ENCODE data around the gene LTB4R2.
"Not testable (repeated sequence)": the region's sequence is repeated elsewhere in the genome, so short reads cannot be mapped to it uniquely, and the experiment has no call there.

LTB4R2 gene

GRCh38 chr14:24321212-24321975 lies 11.5 kb downstream of the LTB4R2 start:
- no peak for DNase-seq

- no peak for DNase-seq
Observed at GRCh38 chr14:24322672-24323071, 12.7 kb downstream of the LTB4R2 start.

- no peak for DNase-seq
Observed at GRCh38 chr14:24323341-24323740, 13.4 kb downstream of the LTB4R2 start.

- DNase-seq: no peak
Observed at GRCh38 chr14:24324024-24324423, 14.1 kb downstream of the LTB4R2 start.

DNA sequence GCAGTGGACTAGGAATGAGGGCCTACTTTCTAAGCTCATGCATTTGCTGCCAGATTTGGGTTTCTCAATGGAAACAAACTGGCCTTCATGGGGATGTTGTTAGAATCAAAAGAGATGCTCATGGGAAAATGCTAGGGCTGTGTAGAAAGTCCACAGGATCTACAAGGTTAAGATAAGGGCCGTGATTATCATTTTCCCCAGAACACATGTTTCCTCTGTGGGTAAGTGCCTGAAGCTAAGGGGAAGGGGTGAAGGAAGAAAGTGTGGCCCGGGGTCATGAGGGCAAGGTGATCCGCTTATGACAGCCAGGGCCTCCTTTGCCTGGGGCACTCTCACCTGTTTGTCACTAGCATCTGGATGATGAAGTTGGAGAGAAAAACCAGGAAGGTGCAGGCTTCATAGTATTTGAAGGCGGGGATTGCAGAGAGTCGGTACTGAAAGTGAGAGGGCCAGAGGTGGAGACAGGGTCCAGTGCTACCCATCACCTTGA lies 15.1 kb downstream of the LTB4R2 start:
- DNase-seq: no peak

DNA sequence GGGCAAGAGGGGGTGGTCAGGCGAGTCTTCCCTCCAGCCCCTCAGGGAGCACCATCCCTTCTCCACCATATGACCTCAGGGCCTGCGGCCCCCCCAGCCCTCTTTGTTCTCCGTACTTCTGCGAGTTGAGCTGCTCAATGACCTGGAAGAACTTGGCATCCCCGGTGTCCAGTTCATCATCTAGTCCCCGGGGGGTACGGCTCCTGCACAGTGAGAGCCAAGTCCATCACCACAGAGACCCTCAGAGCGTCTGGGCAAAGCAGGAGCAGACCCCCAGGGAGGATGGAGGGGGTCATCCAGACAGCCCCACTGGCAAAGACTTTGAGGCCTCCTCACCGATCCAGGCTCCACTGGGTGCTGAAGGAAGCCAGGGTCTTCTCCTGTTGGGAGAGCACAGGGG lies 16.0 kb downstream of the LTB4R2 start:
- no peak for DNase-seq

GRCh38 chr14:24327303-24327702 lies 17.4 kb downstream of the LTB4R2 start:
- no peak for DNase-seq

DNA sequence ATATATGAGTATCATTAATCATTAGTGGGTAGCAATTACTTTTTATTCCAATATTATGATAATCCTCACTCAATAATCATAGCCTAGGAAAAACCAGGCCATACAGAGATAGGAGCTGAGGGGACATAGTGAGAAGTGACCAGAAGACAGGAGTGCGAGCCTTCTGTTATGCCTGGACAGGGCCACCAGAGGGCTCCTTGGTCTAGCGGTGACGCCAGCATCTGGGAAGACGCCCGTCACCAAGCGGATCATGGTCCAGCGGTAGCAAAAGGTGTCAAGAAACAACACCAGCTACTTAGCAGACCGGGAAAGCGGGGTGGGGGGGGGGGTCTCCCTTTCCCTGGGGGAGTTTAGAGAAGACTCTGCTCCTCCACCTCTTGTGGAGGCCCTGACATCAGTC lies 18.0 kb downstream of the LTB4R2 start:
- not testable (repeated sequence) for DNase-seq

DNA sequence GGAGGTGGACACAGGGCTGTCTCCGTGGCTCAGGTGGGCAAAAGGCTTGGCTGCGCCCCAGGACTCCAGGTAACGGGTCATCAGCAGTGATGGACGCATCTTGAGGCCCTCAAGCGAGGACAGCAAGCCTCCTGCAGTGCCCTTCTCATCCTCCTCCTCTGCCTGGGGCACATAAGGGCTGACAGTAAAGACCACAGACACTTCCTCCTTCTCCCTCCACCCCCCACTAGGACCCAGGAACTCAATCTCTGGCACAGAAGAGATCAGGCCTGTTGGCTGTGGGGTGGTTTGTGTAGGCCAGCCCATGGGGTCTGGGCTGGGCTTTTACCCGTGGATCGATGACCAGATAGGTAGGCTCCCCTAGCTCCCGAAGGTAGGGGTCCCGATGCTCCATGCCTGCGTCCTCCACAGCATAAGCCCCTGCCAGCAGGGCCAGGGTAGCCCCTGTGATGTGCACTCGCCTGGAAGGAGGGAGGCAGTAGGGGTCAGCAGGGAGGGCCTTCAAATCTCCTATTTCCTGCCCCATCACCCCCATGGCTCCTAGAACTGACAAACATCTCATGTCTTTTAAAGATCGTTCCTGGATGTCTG lies 19.2 kb downstream of the LTB4R2 start:
- DNase-seq: no peak

DNA sequence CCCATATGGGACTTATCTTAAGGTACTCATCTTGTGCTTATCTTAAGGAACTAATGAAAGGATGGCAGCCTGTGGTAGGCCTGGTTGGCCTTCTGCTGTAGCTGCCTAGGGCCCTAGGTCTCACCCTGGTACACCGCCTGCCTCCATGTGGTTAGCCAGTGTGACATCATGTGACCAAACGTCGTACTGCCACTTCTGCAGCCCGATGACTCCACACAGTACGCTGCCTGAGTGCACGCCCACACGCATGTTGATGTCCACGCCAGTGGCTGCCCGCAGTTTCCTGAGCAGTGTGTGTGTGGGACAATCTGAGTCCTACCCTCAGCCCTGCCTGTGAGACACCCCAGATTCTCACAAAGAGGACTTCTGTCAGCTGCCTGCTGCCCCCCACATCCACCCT lies 19.8 kb downstream of the LTB4R2 start:
- DNase-seq: no peak

DNA sequence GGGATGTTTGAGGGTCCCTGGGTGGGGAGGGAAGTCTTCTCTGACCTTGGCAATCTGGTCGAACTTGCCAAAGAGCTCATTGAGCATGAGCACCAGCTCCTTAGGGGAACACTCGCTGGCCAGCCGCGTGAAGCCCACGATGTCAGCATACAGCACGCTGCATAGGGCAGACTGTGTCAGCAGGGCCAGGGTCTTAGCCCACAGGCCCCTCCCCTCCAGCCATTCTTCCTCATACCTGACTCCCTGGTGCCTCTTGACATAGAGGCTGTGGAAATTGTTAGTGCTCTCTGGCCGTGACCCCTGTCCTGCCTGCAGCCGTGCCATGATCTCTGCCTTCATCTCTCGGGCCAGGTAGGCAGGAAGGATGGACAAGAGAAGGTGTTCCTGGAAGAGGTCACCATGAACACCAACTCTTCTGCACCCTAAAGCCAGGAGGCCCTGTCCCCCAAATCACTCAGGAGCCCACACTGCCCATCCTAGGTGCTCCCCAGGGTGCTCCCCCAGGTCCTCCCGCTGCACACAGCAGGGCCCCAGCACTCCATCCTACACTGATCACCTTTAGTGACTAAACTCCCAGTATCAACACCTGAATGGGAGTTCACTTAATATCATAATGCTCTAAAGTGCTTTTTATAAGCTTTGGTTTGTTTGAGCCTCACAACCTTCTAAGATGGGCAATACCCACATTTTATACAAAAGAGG lies 21.2 kb downstream of the LTB4R2 start:
- no peak for DNase-seq

- DNase-seq: no peak
Observed at GRCh38 chr14:24331731-24332267, 21.9 kb downstream of the LTB4R2 start.

- DNase-seq: peak; percentile 49
Observed at GRCh38 chr14:24332268-24332993, 22.5 kb downstream of the LTB4R2 start.

DNA sequence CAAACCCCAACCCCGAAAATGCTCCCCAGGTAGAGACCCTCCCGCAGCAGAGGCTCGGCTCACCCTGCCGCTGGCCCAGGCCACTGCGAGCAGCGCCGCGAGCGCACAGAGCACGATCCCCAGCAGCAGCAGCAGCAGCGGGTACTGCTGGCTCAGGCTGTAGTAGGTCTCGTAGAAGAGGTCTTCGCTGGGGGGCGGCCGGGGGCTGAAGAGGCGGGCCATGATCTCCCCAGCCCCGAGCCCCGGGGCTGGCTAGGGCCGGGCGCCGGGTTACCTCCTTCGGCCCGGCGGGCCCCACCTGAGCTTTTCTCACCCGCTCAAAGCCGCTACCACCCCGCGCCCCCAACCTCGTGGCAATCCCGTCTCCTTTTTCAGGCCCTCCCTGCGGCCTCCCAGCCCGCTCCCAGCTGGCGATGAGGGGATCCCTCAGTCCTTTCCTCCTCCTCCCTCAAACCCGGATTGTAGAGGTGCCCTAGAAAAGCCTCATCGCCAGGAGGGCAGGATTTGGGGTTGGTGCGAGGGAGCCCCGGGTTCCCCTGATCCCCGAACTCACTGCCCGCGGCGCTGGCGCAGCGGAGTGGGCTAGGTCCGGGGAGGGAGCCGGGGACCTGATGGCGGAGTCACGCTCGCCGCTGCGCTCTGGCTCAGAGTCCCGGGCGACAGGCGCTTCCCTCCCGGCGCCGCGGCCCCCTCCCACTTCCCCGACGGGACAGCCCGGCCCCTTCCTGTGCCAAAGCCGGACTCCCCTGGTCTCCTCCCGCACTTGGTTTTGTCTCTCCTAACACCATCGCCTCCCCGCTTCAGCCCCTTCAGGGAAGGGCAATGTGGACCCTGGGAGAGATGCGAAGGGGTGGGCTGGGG lies 24.7 kb downstream of the LTB4R2 start, which contains the start of gene ADCY4:
Gene ADCY4, minus strand, starts transcription at position 641 of the 861 bp plus-strand sequence. Its CDS starts 419 bp downstream, at position 222.
- no peak for DNase-seq

GRCh38 chr14:24335461-24336171 lies 25.7 kb downstream of the LTB4R2 start:
- no peak for DNase-seq

- DNase-seq: no peak
Observed at GRCh38 chr14:24337144-24337823, 27.3 kb downstream of the LTB4R2 start.

DNA sequence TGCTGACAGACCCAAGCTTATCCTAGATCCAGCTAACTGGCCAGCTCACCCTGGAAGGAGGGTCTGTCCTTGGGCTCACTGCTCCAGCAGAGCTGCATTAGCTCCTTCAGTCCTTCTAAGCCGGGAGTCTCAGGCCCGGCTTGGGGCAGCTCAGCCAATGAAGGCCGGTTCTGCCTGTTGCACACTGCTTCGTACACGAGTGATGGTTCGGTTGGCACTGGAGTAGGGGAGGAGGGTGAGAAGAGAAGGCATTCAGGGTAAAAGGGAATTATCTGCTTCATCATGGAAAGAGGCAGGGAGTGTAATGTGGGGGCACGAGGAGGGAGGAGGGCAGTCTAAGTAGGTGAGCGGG lies 27.9 kb downstream of the LTB4R2 start:
- DNase-seq: no peak

GRCh38 chr14:24338843-24339242 lies 28.9 kb downstream of the LTB4R2 start:
- no peak for DNase-seq

GRCh38 chr14:24339284-24340151 lies 29.6 kb downstream of the LTB4R2 start, which contains the start of gene RIPK3:
Gene RIPK3 (minus strand): TSS chr14:24339991. CDS start chr14:24339826, 165 bp downstream.
- DNase-seq: no peak
